Neural progenitor cell (in vitro differentiated cells): ENCODE measurements around the gene THSD4. TPM values are rescaled to one million over a fixed set of nuclear protein-coding genes. Genes with fewer than 3 reads are reported as not detected.

Experiments
- DNase-seq: peaks from one replicate; pipeline ENCODE4 v3.0.0-alpha.2; 2016; ENCODE audit warnings: low spot score
- H2AFZ ChIP-seq: fragments of 200-600 bp; sonication (generic); replicated peaks from 2 replicates; pipeline ENCODE4 v1.6.1; 2016; ENCODE audit warnings: antibody characterized with exemption
- H3F3A ChIP-seq: fragments of 200-600 bp; sonication (generic); 2 replicates; pipeline ENCODE4 v1.6.1; 2016; ENCODE audit warnings: antibody characterized with exemption, low read depth
- H3K27ac ChIP-seq: fragments of 200-600 bp; sonication (generic); 2 replicates; pipeline ENCODE4 v1.5.1; 2016; ENCODE audit warnings: mild to moderate bottlenecking
- H3K27me3 ChIP-seq: fragments of 200-600 bp; sonication (generic); 2 replicates; pipeline ENCODE4 v1.6.1; 2016; ENCODE audit warnings: mild to moderate bottlenecking, moderate library complexity
- H3K36me3 ChIP-seq: fragments of 200-600 bp; sonication (generic); 2 replicates; pipeline ENCODE4 v1.5.1; 2016
- H3K4me1 ChIP-seq: fragments of 200-600 bp; sonication (generic); 2 replicates; pipeline ENCODE4 v1.6.1; 2016; ENCODE audit warnings: mixed run types
- H3K4me2 ChIP-seq: fragments of 200-600 bp; sonication (generic); 2 replicates; pipeline ENCODE4 v1.6.1; 2016
- H3K4me3 ChIP-seq: fragments of 200-600 bp; sonication (generic); 2 replicates; pipeline ENCODE4 v1.5.1; 2016
- H3K79me2 ChIP-seq: fragments of 200-600 bp; sonication (generic); 2 replicates; pipeline ENCODE4 v1.6.1; 2016; ENCODE audit warnings: low read depth
- H3K9ac ChIP-seq: fragments of 200-600 bp; sonication (generic); 2 replicates; pipeline ENCODE4 v1.6.1; 2016
- H3K9me3 ChIP-seq: fragments of 200-600 bp; sonication (generic); 2 replicates; pipeline ENCODE4 v1.5.1; 2016; ENCODE audit warnings: low read depth
- H4K20me1 ChIP-seq: fragments of 200-600 bp; sonication (generic); 2 replicates; pipeline ENCODE4 v1.6.1; 2016; ENCODE audit warnings: low read depth
- H3K27ac Mint-ChIP-seq: 3 replicates; pipeline ENCODE4 v1.8.0; 2021; ENCODE audit warnings: mixed read lengths
- H3K27me3 Mint-ChIP-seq: 2 replicates; pipeline ENCODE4 v1.8.0; 2022; ENCODE audit warnings: low read depth, mild to moderate bottlenecking, inconsistent platforms, moderate library complexity, mixed read lengths; ENCODE audit not compliant: insufficient read depth
- H3K36me3 Mint-ChIP-seq: 3 replicates; pipeline ENCODE4 v1.8.0; 2021; ENCODE audit warnings: mixed read lengths
- H3K4me1 Mint-ChIP-seq: 3 replicates; pipeline ENCODE4 v1.8.0; 2021; ENCODE audit warnings: mixed read lengths
- H3K4me3 Mint-ChIP-seq: 3 replicates; pipeline ENCODE4 v1.8.0; 2021; ENCODE audit warnings: mild to moderate bottlenecking, moderate library complexity, mixed read lengths
- H3K9me3 Mint-ChIP-seq: 3 replicates; pipeline ENCODE4 v1.8.0; 2020; ENCODE audit warnings: mixed read lengths
- EZH2 ChIP-seq: fragments of 200-600 bp; sonication (generic); IDR thresholded peaks from 2 replicates; pipeline ENCODE4 v1.6.1; 2017; ENCODE audit warnings: antibody characterized with exemption, mild to moderate bottlenecking, moderate library complexity
- EZH2phosphoT487 ChIP-seq: fragments of 200-600 bp; sonication (generic); IDR thresholded peaks from 2 replicates; pipeline ENCODE4 v1.6.1; 2017; ENCODE audit warnings: antibody characterized with exemption
- total RNA-seq: library from RNA; depleted of rRNA; stranded (reverse); fragments of >200 nt; gene quantifications from 2 replicates; pipeline ENCODE4 v1.2.3, GENCODE V29; 2015; ENCODE audit warnings: low replicate concordance
- TF ChIP-seq, protein P1 (sequence below): fragments of 200-600 bp; sonication (generic); IDR thresholded peaks from 2 replicates; pipeline ENCODE4 v1.5.1; 2017; ENCODE audit warnings: antibody characterized with exemption, mild to moderate bottlenecking

Gene THSD4
- total RNA-seq, 1 donor from 2014 or later, result 2.4 TPM

DNA sequence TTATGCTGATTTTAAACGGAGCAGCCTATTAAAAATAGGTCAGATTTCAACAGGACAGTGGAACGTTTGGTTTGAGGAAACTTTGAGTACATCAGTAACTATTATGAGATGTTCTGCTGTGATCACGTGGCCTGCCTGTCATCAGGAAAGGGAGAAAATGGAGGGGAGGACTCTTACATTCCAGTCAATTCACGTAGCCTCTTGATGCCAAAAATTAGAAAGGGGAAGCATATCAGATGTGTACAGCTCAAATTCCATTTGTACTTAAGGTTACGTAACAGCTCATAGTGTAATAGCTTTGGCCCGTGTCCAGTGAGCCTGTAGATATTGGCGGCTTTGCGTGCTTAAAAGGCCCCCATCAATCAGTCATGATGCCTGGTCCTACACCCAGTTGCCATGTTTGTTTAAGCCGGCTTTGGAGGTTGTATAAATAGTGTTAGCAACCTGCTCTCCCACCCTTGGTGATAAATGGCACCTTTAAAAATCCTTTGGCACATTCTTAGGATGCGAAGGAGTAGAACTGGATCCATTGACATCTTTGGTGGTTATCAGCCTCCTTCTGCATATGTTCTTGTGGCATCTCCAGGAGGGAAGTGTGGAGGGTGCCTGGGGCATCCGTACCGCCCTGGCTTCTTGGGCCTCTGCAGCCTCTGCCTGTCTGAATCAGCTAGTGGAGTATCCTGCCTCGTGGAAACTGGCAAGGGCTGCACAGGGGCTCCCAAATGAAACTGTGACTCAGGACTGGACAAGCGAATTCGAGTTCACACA lies 163.9 kb downstream of the THSD4 start:
- Histone ChIP-seq H3K4me1 (peaks cover 9% of the 10 kb centered on the region), H3K27ac (no peak overlapping the region), H3K79me2 (no peaks in the 10 kb centered on the region), H3K27me3 (no peaks in the 10 kb centered on the region), H3F3A (no peaks in the 10 kb centered on the region), H4K20me1 (no peaks in the 10 kb centered on the region), H3K9ac (no peak overlapping the region), H3K36me3 (no peaks in the 10 kb centered on the region), H3K4me3 (no peak overlapping the region), H3K4me2 (no peak overlapping the region), H2AFZ (no peak overlapping the region), H3K9me3 (no peaks in the 10 kb centered on the region)
- no peaks in the 10 kb centered on the region for H3K36me3 Mint-ChIP-seq
- H3K4me3 Mint-ChIP-seq, result no peak overlapping the region
- no peaks in the 10 kb centered on the region for H3K27me3 Mint-ChIP-seq
- no peaks in the 10 kb centered on the region for H3K9me3 Mint-ChIP-seq
- TF ChIP-seq, protein P1, sequence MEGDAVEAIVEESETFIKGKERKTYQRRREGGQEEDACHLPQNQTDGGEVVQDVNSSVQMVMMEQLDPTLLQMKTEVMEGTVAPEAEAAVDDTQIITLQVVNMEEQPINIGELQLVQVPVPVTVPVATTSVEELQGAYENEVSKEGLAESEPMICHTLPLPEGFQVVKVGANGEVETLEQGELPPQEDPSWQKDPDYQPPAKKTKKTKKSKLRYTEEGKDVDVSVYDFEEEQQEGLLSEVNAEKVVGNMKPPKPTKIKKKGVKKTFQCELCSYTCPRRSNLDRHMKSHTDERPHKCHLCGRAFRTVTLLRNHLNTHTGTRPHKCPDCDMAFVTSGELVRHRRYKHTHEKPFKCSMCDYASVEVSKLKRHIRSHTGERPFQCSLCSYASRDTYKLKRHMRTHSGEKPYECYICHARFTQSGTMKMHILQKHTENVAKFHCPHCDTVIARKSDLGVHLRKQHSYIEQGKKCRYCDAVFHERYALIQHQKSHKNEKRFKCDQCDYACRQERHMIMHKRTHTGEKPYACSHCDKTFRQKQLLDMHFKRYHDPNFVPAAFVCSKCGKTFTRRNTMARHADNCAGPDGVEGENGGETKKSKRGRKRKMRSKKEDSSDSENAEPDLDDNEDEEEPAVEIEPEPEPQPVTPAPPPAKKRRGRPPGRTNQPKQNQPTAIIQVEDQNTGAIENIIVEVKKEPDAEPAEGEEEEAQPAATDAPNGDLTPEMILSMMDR, result no peak
- TF ChIP-seq EZH2 (no peak), EZH2phosphoT487 (no peak)
- H3K27ac Mint-ChIP-seq, result no peak overlapping the region
- H3K4me1 Mint-ChIP-seq, result peaks cover 19% of the 10 kb centered on the region
- no peak for DNase-seq

DNA sequence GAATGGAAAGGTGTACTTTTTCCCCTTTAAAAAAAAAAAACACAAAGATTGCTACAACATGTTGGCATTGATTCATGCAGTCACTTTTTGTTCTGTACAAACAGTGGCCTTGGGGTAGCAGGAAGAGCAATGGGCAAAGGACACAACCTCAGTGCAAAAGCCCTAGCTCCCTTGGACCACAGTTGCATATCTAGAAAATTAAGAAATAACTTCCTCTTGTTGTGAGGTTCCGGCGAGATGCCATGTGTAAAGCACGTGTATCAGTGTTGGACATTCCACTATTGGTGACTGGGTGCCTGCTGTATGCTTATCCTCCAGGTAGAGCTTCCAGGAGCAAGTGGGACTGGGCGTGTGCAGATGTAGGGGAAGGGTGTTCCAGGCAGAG lies 164.5 kb downstream of the THSD4 start:
- H3K9me3 Mint-ChIP-seq, result no peaks in the 10 kb centered on the region
- no peaks in the 10 kb centered on the region for H3K36me3 ChIP-seq
- H3K4me3 Mint-ChIP-seq, result no peak overlapping the region
- H3K9ac ChIP-seq, result no peak overlapping the region
- no peak overlapping the region for H3K27ac Mint-ChIP-seq
- no peak overlapping the region for H3K4me3 ChIP-seq
- H3K79me2 ChIP-seq, result no peaks in the 10 kb centered on the region
- TF ChIP-seq EZH2 (no peak), EZH2phosphoT487 (no peak)
- TF ChIP-seq, protein P1, result no peak
- no peaks in the 10 kb centered on the region for H3K27me3 ChIP-seq
- H3K4me1 Mint-ChIP-seq, result peaks cover 17% of the 10 kb centered on the region
- H3K4me1 ChIP-seq, result peaks cover 9% of the 10 kb centered on the region
- no peak overlapping the region for H2AFZ ChIP-seq
- no peak overlapping the region for H3K4me2 ChIP-seq
- no peak overlapping the region for H3K27ac ChIP-seq
- H3K27me3 Mint-ChIP-seq, result no peaks in the 10 kb centered on the region
- H4K20me1 ChIP-seq, result no peaks in the 10 kb centered on the region
- H3K9me3 ChIP-seq, result no peaks in the 10 kb centered on the region
- DNase-seq, result no peak
- H3F3A ChIP-seq, result no peaks in the 10 kb centered on the region
- no peaks in the 10 kb centered on the region for H3K36me3 Mint-ChIP-seq

DNA sequence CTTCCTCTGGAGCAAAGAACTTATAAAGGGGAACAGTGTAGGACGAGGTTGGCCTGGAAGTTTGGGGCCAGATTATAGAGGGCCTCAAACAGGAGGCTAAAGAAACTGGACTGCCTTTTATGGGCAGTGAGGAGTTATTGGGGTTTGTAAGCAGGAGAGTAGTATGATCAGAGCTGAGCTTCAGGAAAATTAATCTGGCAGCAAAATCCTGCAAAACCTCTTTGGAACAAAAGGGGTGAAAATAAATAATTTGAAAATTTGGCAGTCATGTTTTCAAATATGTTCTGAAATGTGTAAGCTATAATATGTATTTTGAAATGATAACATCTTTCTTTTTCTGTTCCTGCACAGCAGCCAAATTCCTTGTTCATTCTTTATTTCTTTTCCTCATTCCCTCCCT lies 164.9 kb downstream of the THSD4 start:
- Mint-ChIP-seq H3K9me3 (no peaks in the 10 kb centered on the region), H3K27ac (no peak overlapping the region), H3K36me3 (no peaks in the 10 kb centered on the region), H3K27me3 (no peaks in the 10 kb centered on the region), H3K4me3 (no peak overlapping the region), H3K4me1 (peaks cover 12% of the 10 kb centered on the region)
- TF ChIP-seq EZH2 (no peak), EZH2phosphoT487 (no peak)
- TF ChIP-seq, protein P1, result no peak
- no peaks in the 10 kb centered on the region for H4K20me1 ChIP-seq
- peaks cover 9% of the 10 kb centered on the region for H3K4me1 ChIP-seq
- H3K36me3 ChIP-seq, result no peaks in the 10 kb centered on the region
- H3F3A ChIP-seq, result no peaks in the 10 kb centered on the region
- no peak overlapping the region for H2AFZ ChIP-seq
- no peak overlapping the region for H3K9ac ChIP-seq
- no peak for DNase-seq
- H3K27me3 ChIP-seq, result no peaks in the 10 kb centered on the region
- H3K9me3 ChIP-seq, result no peaks in the 10 kb centered on the region
- H3K4me3 ChIP-seq, result no peak overlapping the region
- no peaks in the 10 kb centered on the region for H3K79me2 ChIP-seq
- H3K27ac ChIP-seq, result no peak overlapping the region
- no peak overlapping the region for H3K4me2 ChIP-seq
